GM10266 (cell line): ENCODE measurements around the gene PHF2.

Source experiments
- DNase-seq: peaks from one replicate; pipeline ENCODE4 v3.0.0; 2012; ENCODE audit errors: extremely low spot score
- CTCF ChIP-seq: IDR thresholded peaks from 2 replicates; pipeline ENCODE4 v1.5.1; 2012; ENCODE audit warnings: mild to moderate bottlenecking, low read depth; ENCODE audit not compliant: control insufficient read depth, insufficient read depth; ENCODE audit errors: missing control alignments

PHF2 gene

GRCh38 chr9:93658184-93658925, 82.0 kb downstream of the PHF2 start:
- TF ChIP-seq CTCF: no peak
- no peak for DNase-seq

GRCh38 chr9:93659044-93659836, 82.9 kb downstream of the PHF2 start:
- DNase-seq: no peak
- TF ChIP-seq CTCF: no peak

- TF ChIP-seq CTCF: no peak
- no peak for DNase-seq
Measured at GRCh38 chr9:93659837-93660177, 83.4 kb downstream of the PHF2 start.

- TF ChIP-seq CTCF: peak; percentile 18
- no peak for DNase-seq
Measured at GRCh38 chr9:93660352-93661046, 84.1 kb downstream of the PHF2 start.

GRCh38 chr9:93661591-93661990, 85.2 kb downstream of the PHF2 start:
- no peak for DNase-seq
- no peak for TF ChIP-seq CTCF

GRCh38 chr9:93662016-93662638, 85.7 kb downstream of the PHF2 start:
- TF ChIP-seq CTCF: no peak
- no peak for DNase-seq
